ENCODE data around the gene NOL6.

- TF ChIP-seq CTCF (IDR thresholded peaks at IDR 0.05; ENCODE audit: insufficient read depth, low read depth, low read length) (no peak), EZH2 (IDR thresholded peaks at IDR 0.05; ENCODE audit: insufficient read depth, low read length) (no peak)
Observed at GRCh38 chr9:33445389-33446239, 28.1 kb downstream of the NOL6 start.
